GM23338 (cell line): ENCODE measurements around the gene TBCB. TPM values are rescaled to one million over a fixed set of nuclear protein-coding genes. Genes with fewer than 3 reads are reported as not detected.

ENCODE experiments used
- ATAC-seq: fragments of 200-7000 bp; cut with Tn5 transposase; 3 replicates; pipeline ENCODE4 v1.9.1; 2020
- DNase-seq: peaks from one replicate; pipeline ENCODE4 v3.0.0-alpha.2; 2015; ENCODE audit warnings: low spot score
- H2AFZ ChIP-seq: fragments of 200-600 bp; sonication (generic); 2 replicates; pipeline ENCODE4 v1.8.0; 2016; ENCODE audit warnings: antibody characterized with exemption, mild to moderate bottlenecking, moderate library complexity
- H3F3A ChIP-seq: fragments of 200-600 bp; sonication (generic); replicated peaks from 2 replicates; pipeline ENCODE4 v1.8.0; 2017; ENCODE audit warnings: antibody characterized with exemption, mixed run types, low read depth
- H3K27ac ChIP-seq: fragments of 200-600 bp; sonication (generic); 2 replicates; pipeline ENCODE4 v1.6.1; 2016; ENCODE audit warnings: low read depth
- H3K27me3 ChIP-seq: fragments of 200-600 bp; sonication (generic); 2 replicates; pipeline ENCODE4 v1.8.0; 2016; ENCODE audit warnings: mild to moderate bottlenecking, mixed run types, moderate library complexity; ENCODE audit not compliant: insufficient read depth
- H3K36me3 ChIP-seq: fragments of 200-600 bp; sonication (generic); 2 replicates; pipeline ENCODE4 v1.8.0; 2016; ENCODE audit warnings: mild to moderate bottlenecking; ENCODE audit not compliant: insufficient read depth
- H3K4me1 ChIP-seq: fragments of 200-600 bp; sonication (generic); 2 replicates; pipeline ENCODE4 v1.8.0; 2016; ENCODE audit warnings: mild to moderate bottlenecking, moderate library complexity; ENCODE audit not compliant: insufficient read depth
- H3K4me2 ChIP-seq: fragments of 200-600 bp; sonication (generic); 2 replicates; pipeline ENCODE4 v1.7.1; 2017; ENCODE audit warnings: mixed run types
- H3K4me3 ChIP-seq: fragments of 200-600 bp; sonication (generic); 2 replicates; pipeline ENCODE4 v1.6.1; 2016; ENCODE audit warnings: mixed run types
- H3K79me2 ChIP-seq: fragments of 200-600 bp; sonication (generic); replicated peaks from 2 replicates; pipeline ENCODE4 v1.8.0; 2017; ENCODE audit warnings: mild to moderate bottlenecking; ENCODE audit not compliant: insufficient read depth
- H3K9me2 ChIP-seq: fragments of 200-600 bp; sonication (generic); 2 replicates; pipeline ENCODE4 v1.8.0; 2017; ENCODE audit not compliant: insufficient read depth
- H4K20me1 ChIP-seq: fragments of 200-600 bp; sonication (generic); replicated peaks from 2 replicates; pipeline ENCODE4 v1.8.0; 2017; ENCODE audit warnings: mild to moderate bottlenecking; ENCODE audit not compliant: insufficient read depth
- H3K27ac Mint-ChIP-seq: 2 replicates; pipeline ENCODE4 v1.8.0; 2020; ENCODE audit warnings: inconsistent platforms, mild to moderate bottlenecking, moderate library complexity, mixed read lengths
- H3K27me3 Mint-ChIP-seq: 3 replicates; pipeline ENCODE4 v1.8.0; 2022; ENCODE audit warnings: low read depth, mild to moderate bottlenecking, moderate library complexity, mixed read lengths, inconsistent platforms; ENCODE audit not compliant: insufficient read depth, poor library complexity
- H3K36me3 Mint-ChIP-seq: 3 replicates; pipeline ENCODE4 v1.8.0; 2021; ENCODE audit warnings: low read depth, mild to moderate bottlenecking, inconsistent platforms, moderate library complexity, mixed read lengths
- H3K4me1 Mint-ChIP-seq: 3 replicates; pipeline ENCODE4 v1.8.0; 2020; ENCODE audit warnings: mild to moderate bottlenecking, inconsistent platforms, mixed read lengths
- H3K4me3 Mint-ChIP-seq: 3 replicates; pipeline ENCODE4 v1.8.0; 2021; ENCODE audit warnings: moderate library complexity, mild to moderate bottlenecking, inconsistent platforms, mixed read lengths
- H3K9me3 Mint-ChIP-seq: 3 replicates; pipeline ENCODE4 v1.8.0; 2020; ENCODE audit warnings: moderate library complexity, mild to moderate bottlenecking, inconsistent platforms, mixed read lengths
- EZH2 ChIP-seq: fragments of 200-600 bp; sonication (generic); IDR thresholded peaks from one replicate; pipeline ENCODE4 v1.8.0; 2017; ENCODE audit warnings: antibody characterized with exemption, mild to moderate bottlenecking, low read depth; ENCODE audit not compliant: unreplicated experiment
- EZH2phosphoT487 ChIP-seq: fragments of 200-600 bp; sonication (generic); IDR thresholded peaks from one replicate; pipeline ENCODE4 v1.8.1; 2018; ENCODE audit warnings: antibody characterized with exemption; ENCODE audit not compliant: unreplicated experiment
- JUNB ChIP-seq: IDR thresholded peaks from one replicate; pipeline ENCODE4 v1.6.1; 2016; ENCODE audit warnings: antibody characterized with exemption; ENCODE audit not compliant: unreplicated experiment
- POLR2AphosphoS5 ChIP-seq: IDR thresholded peaks from 2 replicates; pipeline ENCODE4 v1.6.1; 2016; ENCODE audit warnings: antibody characterized with exemption, low read depth
- ZNF114 ChIP-seq: fragments of 250-450 bp; sonication (Bioruptor Pico); IDR thresholded peaks from 2 replicates; pipeline ENCODE4 v1.5.0; 2020; ENCODE audit warnings: mild to moderate bottlenecking, moderate library complexity
- polyA plus RNA-seq: library from polyadenylated mRNA; unstranded; fragments of >200 nt; fragmentation: Nextera tagmentation; extraction: Ambion mirVana; gene quantifications from 2 replicates; pipeline ENCODE4 v1.2.1, GENCODE V29; 2016
- total RNA-seq: library from RNA; depleted of rRNA; stranded (reverse); fragments of >200 nt; shearing (Covaris generic); gene quantifications from 2 replicates; pipeline ENCODE4 v1.2.3, GENCODE V29; 2014
- TF ChIP-seq, protein P1 (sequence below): fragments of 250-450 bp; sonication (Bioruptor Pico); IDR thresholded peaks from 2 replicates; pipeline ENCODE4 v1.5.0; 2020; ENCODE audit warnings: mild to moderate bottlenecking, moderate library complexity
- TF ChIP-seq, protein P2 (sequence below), 2 experiments: fragments of 200-600 bp in 1 of 2; sonication (generic) in 1 of 2; conservative IDR thresholded peaks; 2 replicates each; pipeline versions ENCODE4 v1.5.1 to v1.6.1; 2016 to 2017; ENCODE audit warnings: antibody characterized with exemption in 2 of 2, low read depth in 2 of 2, mild to moderate bottlenecking in 2 of 2, moderate library complexity in 1 of 2
- TF ChIP-seq, protein P3 (sequence below): IDR thresholded peaks from one replicate; pipeline ENCODE4 v1.6.1; 2018; ENCODE audit warnings: antibody characterized with exemption; ENCODE audit not compliant: unreplicated experiment
- TF ChIP-seq, protein P4 (sequence below): IDR thresholded peaks from 2 replicates; pipeline ENCODE4 v1.6.1; 2016; ENCODE audit warnings: antibody characterized with exemption

TBCB gene
- total and polyA plus RNA-seq, 2 experiments from 2014 or later = 275 to 290 TPM

DNA sequence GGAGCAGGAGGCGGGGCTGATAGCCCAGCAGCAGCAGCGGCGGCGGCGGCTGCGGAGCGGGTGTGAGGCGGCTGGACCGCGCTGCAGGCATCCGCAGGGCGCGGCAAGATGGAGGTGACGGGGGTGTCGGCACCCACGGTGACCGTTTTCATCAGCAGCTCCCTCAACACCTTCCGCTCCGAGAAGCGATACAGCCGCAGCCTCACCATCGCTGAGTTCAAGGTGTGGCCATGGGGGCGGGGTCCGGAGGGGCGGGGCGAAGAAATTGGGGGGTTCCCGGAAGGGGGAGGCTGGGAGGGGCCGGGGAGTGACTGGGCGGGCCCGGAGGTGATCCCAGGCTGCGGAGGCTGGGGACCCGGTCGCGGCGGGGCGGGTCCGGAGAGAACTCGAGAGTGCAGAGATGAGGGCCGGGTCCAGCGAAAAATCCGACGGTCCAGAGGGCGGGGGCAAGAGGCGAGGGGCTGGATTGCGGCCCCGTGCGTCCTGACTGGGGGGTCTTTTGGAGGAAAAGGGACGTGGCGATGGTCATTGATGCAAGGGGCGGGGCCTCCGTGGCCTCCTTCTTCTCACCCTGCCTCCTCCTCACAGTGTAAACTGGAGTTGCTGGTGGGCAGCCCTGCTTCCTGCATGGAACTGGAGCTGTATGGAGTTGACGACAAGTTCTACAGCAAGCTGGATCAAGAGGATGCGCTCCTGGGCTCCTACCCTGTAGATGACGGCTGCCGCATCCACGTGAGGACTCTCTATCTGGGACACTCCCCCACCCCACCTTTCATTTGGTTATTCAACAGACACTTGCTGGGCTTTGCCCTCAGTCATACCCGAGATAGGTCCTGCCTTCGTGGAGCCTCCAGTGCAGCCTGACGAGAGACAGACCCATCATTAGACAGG, at the start of gene TBCB (continued):
- TF ChIP-seq, protein P1, sequence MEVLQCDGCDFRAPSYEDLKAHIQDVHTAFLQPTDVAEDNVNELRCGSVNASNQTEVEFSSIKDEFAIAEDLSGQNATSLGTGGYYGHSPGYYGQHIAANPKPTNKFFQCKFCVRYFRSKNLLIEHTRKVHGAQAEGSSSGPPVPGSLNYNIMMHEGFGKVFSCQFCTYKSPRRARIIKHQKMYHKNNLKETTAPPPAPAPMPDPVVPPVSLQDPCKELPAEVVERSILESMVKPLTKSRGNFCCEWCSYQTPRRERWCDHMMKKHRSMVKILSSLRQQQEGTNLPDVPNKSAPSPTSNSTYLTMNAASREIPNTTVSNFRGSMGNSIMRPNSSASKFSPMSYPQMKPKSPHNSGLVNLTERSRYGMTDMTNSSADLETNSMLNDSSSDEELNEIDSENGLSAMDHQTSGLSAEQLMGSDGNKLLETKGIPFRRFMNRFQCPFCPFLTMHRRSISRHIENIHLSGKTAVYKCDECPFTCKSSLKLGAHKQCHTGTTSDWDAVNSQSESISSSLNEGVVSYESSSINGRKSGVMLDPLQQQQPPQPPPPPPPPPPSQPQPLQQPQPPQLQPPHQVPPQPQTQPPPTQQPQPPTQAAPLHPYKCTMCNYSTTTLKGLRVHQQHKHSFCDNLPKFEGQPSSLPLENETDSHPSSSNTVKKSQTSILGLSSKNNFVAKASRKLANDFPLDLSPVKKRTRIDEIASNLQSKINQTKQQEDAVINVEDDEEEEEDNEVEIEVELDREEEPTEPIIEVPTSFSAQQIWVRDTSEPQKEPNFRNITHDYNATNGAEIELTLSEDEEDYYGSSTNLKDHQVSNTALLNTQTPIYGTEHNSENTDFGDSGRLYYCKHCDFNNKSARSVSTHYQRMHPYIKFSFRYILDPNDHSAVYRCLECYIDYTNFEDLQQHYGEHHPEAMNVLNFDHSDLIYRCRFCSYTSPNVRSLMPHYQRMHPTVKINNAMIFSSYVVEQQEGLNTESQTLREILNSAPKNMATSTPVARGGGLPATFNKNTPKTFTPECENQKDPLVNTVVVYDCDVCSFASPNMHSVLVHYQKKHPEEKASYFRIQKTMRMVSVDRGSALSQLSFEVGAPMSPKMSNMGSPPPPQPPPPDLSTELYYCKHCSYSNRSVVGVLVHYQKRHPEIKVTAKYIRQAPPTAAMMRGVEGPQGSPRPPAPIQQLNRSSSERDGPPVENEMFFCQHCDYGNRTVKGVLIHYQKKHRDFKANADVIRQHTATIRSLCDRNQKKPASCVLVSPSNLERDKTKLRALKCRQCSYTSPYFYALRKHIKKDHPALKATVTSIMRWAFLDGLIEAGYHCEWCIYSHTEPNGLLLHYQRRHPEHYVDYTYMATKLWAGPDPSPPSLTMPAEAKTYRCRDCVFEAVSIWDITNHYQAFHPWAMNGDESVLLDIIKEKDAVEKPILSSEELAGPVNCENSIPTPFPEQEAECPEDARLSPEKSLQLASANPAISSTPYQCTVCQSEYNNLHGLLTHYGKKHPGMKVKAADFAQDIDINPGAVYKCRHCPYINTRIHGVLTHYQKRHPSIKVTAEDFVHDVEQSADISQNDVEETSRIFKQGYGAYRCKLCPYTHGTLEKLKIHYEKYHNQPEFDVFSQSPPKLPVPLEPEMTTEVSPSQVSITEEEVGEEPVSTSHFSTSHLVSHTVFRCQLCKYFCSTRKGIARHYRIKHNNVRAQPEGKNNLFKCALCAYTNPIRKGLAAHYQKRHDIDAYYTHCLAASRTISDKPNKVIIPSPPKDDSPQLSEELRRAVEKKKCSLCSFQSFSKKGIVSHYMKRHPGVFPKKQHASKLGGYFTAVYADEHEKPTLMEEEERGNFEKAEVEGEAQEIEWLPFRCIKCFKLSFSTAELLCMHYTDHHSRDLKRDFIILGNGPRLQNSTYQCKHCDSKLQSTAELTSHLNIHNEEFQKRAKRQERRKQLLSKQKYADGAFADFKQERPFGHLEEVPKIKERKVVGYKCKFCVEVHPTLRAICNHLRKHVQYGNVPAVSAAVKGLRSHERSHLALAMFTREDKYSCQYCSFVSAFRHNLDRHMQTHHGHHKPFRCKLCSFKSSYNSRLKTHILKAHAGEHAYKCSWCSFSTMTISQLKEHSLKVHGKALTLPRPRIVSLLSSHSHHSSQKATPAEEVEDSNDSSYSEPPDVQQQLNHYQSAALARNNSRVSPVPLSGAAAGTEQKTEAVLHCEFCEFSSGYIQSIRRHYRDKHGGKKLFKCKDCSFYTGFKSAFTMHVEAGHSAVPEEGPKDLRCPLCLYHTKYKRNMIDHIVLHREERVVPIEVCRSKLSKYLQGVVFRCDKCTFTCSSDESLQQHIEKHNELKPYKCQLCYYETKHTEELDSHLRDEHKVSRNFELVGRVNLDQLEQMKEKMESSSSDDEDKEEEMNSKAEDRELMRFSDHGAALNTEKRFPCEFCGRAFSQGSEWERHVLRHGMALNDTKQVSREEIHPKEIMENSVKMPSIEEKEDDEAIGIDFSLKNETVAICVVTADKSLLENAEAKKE (CRISPR knock-in tag) = no peak

DNA sequence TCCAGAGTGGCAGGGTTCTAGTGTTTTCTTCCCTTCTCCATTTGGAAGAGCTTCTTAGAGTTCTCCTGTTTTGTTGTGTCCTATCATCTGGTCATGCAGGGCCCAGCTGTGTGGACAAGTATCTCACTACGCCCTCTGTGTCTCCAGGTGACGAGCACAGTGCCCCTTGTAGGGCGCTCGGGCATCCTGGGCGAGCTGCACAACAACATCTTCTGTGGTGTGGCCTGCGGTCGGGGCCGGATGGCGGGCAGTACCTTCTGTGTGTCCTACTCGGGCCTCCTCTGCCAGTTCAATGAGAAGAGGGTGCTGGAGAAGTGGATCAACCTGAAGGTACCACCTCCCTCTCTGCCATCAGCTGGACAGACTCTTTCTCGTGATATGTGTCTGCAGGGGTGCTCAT, 47.6 kb upstream of the TBCB start:
- Mint-ChIP-seq H3K9me3 (peaks cover 4% of the 10 kb centered on the region; the same call in 1 of the 3 replicates), H3K36me3 (peaks cover 86% of the 10 kb centered on the region), H3K4me3 (no peak overlapping the region), H3K4me1 (no peaks in the 10 kb centered on the region), H3K27ac (no peak overlapping the region), H3K27me3 (peaks cover 7% of the 10 kb centered on the region)
- no peaks in the 10 kb centered on the region for H3K9me2 ChIP-seq
- H3K36me3 ChIP-seq = peaks cover 37% of the 10 kb centered on the region; the same call in 1 of the 2 replicates
- ATAC-seq (no peak), DNase-seq (no peak)
- no peak overlapping the region for H3K4me3 ChIP-seq
- no peak overlapping the region for H3K27ac ChIP-seq
- no peak overlapping the region for H2AFZ ChIP-seq
- peaks cover 6% of the 10 kb centered on the region; the same call in 1 of the 2 replicates for H3F3A ChIP-seq
- no peaks in the 10 kb centered on the region for H3K27me3 ChIP-seq
- H4K20me1 ChIP-seq = peaks cover 4% of the 10 kb centered on the region; the same call in 1 of the 2 replicates
- H3K4me1 ChIP-seq = no peaks in the 10 kb centered on the region
- no peaks in the 10 kb centered on the region for H3K79me2 ChIP-seq
- no peak overlapping the region for H3K4me2 ChIP-seq
- TF ChIP-seq JUNB (no peak), EZH2 (no peak), EZH2phosphoT487 (no peak), ZNF114 (CRISPR knock-in tag) (no peak), POLR2AphosphoS5 (no peak)
- TF ChIP-seq, protein P2, sequence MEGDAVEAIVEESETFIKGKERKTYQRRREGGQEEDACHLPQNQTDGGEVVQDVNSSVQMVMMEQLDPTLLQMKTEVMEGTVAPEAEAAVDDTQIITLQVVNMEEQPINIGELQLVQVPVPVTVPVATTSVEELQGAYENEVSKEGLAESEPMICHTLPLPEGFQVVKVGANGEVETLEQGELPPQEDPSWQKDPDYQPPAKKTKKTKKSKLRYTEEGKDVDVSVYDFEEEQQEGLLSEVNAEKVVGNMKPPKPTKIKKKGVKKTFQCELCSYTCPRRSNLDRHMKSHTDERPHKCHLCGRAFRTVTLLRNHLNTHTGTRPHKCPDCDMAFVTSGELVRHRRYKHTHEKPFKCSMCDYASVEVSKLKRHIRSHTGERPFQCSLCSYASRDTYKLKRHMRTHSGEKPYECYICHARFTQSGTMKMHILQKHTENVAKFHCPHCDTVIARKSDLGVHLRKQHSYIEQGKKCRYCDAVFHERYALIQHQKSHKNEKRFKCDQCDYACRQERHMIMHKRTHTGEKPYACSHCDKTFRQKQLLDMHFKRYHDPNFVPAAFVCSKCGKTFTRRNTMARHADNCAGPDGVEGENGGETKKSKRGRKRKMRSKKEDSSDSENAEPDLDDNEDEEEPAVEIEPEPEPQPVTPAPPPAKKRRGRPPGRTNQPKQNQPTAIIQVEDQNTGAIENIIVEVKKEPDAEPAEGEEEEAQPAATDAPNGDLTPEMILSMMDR (conservative IDR thresholded peaks at IDR 0.05; ENCODE audit: low read depth in 2 of 2) = no peak
- TF ChIP-seq, protein P3, sequence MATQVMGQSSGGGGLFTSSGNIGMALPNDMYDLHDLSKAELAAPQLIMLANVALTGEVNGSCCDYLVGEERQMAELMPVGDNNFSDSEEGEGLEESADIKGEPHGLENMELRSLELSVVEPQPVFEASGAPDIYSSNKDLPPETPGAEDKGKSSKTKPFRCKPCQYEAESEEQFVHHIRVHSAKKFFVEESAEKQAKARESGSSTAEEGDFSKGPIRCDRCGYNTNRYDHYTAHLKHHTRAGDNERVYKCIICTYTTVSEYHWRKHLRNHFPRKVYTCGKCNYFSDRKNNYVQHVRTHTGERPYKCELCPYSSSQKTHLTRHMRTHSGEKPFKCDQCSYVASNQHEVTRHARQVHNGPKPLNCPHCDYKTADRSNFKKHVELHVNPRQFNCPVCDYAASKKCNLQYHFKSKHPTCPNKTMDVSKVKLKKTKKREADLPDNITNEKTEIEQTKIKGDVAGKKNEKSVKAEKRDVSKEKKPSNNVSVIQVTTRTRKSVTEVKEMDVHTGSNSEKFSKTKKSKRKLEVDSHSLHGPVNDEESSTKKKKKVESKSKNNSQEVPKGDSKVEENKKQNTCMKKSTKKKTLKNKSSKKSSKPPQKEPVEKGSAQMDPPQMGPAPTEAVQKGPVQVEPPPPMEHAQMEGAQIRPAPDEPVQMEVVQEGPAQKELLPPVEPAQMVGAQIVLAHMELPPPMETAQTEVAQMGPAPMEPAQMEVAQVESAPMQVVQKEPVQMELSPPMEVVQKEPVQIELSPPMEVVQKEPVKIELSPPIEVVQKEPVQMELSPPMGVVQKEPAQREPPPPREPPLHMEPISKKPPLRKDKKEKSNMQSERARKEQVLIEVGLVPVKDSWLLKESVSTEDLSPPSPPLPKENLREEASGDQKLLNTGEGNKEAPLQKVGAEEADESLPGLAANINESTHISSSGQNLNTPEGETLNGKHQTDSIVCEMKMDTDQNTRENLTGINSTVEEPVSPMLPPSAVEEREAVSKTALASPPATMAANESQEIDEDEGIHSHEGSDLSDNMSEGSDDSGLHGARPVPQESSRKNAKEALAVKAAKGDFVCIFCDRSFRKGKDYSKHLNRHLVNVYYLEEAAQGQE = no peak
- TF ChIP-seq, protein P4, sequence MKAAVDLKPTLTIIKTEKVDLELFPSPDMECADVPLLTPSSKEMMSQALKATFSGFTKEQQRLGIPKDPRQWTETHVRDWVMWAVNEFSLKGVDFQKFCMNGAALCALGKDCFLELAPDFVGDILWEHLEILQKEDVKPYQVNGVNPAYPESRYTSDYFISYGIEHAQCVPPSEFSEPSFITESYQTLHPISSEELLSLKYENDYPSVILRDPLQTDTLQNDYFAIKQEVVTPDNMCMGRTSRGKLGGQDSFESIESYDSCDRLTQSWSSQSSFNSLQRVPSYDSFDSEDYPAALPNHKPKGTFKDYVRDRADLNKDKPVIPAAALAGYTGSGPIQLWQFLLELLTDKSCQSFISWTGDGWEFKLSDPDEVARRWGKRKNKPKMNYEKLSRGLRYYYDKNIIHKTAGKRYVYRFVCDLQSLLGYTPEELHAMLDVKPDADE = no peak
